Testis (tissue), 2 donors: Measurements from ENCODE around the gene UBXN4.

Source experiments
- CTCF ChIP-seq, 3 experiments: fragments of 450-650 bp in 2 of 3; fragments of 200-600 bp in 1 of 3; sonication (generic) in 1 of 3; IDR thresholded peaks; one replicate each; pipeline ENCODE4 v1.5.1; 2016 to 2019; ENCODE audit warnings: antibody characterized with exemption in 3 of 3, mild to moderate bottlenecking in 2 of 3, moderate library complexity in 1 of 3
- POLR2A ChIP-seq: fragments of 450-650 bp; IDR thresholded peaks from one replicate; pipeline ENCODE4 v1.6.1; 2017; ENCODE audit warnings: antibody characterized with exemption, mild to moderate bottlenecking, moderate library complexity

DNA sequence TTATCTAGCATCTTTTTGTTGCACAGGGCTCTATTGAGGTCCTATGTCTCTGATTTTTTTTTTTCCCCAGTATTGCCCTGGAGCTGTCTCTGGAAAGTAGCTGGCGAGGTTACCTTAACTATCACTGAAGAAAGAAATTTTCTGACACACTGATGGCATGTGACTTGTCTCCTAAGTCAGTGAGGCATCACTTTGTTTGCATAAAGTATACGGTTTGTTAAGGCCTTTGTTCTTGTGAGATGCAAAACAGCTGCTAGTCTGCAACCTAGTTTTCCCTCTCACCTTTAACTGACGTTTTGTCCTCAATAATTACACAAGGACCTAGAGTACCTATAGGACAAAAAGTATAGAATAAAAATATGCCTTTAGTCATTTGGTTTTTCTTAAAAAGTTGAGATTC is 41.8 kb downstream of the UBXN4 start:
- TF ChIP-seq CTCF (IDR thresholded peaks at IDR 0.05) = no peak
- TF ChIP-seq POLR2A = no peak
